Activated CD4-positive, alpha-beta T cell treated with anti-CD3 and anti-CD28 coated beads, Interleukin-2, amount 50 U/mL, for 4 hours (primary cell): ENCODE data around the gene HHIPL1.

Experiments
- DNase-seq, 2 experiments: peaks; one replicate each; pipeline ENCODE4 v3.0.0-alpha.2; 2020

The HHIPL1 gene

GRCh38 chr14:99718031-99718810 is 73.3 kb downstream of the HHIPL1 start:
- DNase-seq = no peak

- no peak for DNase-seq
Observed at GRCh38 chr14:99718811-99719192, 73.9 kb downstream of the HHIPL1 start.

DNA sequence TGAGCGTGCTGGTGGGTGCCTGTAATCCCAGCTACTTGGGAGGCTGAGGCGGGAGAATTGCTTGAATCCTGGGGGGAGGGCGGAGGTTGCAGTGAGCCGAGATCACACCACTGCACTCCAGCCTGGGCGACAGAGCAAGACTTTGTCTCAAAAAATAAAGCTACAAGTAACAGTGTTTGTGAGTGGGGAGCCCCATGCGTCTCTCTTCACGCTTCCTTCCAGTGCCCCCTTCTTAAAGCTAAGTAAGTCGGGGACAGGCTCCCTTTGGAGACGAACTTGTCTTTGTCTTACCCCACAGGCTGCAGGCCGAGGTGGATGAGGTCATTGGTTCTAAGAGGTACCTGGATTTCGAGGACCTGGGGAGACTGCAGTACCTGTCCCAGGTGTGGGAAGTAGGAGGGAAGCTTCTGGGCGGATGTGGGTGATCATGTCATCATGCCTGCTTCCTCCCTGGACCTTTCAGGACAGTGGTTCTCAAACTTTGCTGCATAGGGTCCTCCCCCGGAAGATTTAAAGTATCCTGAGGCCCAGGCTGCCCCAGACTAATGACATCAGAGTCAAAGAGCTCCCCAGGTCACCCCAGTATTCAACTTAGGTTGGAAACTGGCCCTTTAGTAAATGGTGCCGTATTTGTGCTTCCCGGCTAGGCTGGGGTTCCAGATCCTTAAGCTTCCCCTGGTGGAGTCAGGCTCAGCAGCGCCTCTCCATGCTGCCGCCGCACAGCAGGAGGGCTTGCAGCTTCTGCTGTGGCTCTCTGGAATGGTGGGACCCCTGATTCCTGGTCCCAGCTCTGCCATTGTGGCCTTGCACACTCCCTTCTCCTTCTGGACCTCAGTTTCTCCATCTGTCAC is 76.2 kb downstream of the HHIPL1 start:
- no peak for DNase-seq

GRCh38 chr14:99721792-99722516 is 77.0 kb downstream of the HHIPL1 start:
- DNase-seq = no peak

GRCh38 chr14:99722741-99723140 is 77.8 kb downstream of the HHIPL1 start:
- DNase-seq = no peak

- DNase-seq = no peak
Observed at GRCh38 chr14:99724196-99724891, 79.4 kb downstream of the HHIPL1 start.

DNA sequence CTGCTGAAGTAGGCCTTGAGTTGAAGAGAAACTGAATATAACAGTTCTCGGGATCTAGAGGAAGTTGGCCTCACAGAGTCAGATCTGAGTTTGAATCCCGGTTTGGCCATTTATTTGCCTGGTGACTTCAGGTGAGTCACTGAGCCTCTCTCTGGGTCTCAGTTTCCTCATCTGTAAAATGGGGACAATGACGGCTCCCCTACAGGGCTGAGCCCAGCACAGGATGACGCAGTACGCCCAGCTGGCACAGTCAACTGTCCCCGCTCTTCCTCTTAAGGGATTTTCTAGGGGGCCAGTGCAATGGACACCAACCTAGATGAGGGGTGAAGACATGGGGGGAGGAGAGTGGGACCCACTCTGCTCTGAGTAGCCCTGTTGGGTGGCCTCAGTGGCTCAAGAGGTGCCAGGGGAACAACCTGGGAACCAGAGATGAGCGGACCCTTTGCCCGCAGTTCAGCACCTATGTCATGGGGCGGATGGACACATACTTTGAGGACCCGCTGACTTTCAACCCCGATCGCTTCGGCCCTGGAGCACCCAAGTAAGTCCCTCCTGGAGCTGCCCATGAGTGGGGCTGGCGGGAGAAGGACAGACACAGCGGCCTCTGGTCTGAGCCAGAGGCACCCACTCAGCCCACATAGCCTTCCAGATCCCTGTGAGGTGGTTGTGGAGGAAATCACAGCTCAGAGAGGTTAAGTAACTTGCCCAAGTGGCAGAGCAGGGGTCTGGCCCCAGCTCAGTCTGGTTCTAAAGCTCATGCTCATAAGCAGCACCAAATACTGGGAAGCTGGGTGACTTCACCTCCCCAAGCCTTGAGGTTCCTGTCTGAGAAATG is 80.2 kb downstream of the HHIPL1 start:
- no peak for DNase-seq

DNA sequence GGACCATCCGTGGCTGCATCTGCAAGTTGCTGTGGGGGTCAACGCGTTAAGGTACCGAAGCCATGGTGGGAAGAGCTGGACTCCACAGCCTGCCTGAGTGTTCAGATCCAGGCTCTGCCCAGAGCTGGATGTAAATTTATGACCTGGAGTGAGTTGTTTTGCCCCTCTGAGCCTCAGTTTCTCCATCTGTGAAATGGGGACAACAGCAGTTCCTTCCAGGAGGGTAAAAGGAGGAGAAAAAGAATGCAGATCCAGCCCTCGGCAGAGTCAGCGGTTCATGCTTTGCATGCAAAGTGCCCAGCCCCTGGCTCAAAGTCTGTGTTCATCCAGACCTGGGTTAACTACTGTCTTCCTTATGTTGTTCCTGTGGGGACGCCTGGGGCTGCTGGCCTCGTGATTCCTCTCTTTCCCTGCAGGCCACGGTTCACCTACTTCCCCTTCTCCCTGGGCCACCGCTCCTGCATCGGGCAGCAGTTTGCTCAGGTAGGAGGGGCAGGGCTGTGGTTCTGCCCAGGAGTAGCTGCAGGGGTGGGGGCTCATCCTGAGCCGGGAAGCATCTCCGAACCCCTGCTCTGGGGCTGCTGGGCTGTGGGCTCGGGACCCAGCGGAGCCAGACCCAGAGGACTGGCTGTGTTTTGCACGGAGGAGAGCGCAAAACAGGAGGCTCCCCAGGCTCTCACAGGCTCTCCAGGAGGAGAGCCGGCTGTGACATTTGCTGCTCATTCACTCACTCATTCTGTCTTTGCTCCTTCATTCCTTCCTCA is 81.0 kb downstream of the HHIPL1 start:
- DNase-seq = no peak

GRCh38 chr14:99726538-99727095 is 81.7 kb downstream of the HHIPL1 start:
- DNase-seq = no peak

DNA sequence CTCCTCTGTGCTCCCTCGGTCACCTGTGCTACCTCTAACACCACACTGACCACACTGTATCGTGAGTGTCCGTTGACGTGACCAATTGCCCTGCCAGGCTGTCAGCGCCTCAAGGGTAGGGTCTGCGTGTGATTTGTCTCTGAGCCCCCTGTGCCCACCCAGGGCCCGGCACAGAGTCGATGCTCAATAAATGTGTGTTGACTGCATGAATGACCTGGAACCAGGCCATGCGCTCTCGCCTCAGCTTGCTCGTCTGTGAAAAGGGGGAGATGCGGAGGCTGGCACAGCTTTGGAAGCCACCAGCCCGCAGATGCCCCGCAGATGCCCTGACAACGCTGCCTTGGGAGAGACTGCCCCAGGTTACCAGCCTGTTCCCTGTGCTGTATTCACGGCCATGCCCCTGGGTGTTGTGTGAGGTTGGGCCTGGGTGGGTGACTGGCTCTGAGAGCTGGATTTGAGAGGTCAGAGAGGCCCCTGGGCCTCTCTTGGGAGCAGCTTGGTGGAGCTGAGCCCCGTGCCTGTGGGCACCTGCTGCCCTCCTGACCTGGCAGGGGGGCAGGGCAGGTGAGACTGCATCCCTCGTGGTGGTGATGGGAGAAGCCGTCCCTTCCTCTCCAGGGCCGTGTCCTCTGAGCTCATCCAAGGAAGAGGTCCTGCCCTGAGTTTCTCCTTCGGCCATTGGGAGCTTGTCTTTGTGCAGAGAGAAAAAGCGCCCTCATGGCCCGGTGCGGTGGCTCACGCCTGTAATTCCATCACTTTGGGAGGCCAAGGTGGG is 82.4 kb downstream of the HHIPL1 start:
- no peak for DNase-seq

- DNase-seq = no peak
Observed at GRCh38 chr14:99728231-99728920, 83.4 kb downstream of the HHIPL1 start.

- no peak for DNase-seq
Observed at GRCh38 chr14:99728981-99729451, 84.1 kb downstream of the HHIPL1 start.
